ENCODE measurements around the gene CYP4F12. TPM values are rescaled to one million over a fixed set of nuclear protein-coding genes. Genes with fewer than 3 reads are reported as not detected.
A peak's percentile ranks its signal among the peaks of the same experiment; 100 is the strongest.

The CYP4F12 gene
- polyA plus RNA-seq, 1 donor (not counting 4 experiments of a cell fraction or from before 2014, with no cell fraction given): 2.0 TPM

DNA sequence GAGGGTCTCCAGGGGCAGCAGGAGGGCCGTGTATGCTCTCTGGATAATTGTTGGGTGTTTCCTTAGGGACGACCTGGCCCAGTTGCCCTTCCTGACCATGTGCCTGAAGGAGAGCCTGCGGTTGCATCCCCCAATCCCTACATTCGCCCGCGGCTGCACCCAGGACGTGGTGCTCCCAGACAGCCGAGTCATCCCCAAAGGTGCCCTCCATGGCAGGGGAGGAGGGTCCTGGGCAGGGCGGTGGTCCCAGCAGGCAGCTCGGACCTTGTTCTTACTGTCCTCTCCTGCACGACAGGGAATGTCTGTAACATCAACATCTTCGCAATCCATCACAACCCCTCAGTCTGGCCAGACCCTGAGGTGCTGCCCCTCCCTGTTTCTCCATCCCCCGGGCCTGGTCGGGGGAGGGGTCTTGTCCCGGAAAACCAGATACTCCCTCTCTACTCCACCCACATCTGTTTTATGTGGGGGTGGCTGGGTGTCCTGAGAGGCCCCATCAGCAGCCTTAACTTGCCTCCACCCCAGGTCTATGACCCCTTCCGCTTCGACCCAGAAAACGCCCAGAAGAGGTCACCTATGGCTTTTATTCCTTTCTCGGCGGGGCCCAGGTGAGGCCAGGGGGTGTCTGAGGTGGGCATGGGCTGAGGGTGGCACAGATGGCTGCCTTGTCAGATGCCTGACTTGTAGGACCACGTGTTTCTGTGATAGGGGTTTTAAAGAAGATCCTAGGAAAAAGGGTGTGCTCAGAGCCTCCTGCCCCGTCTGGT lies 44.5 kb upstream of the CYP4F12 start:
- Histone ChIP-seq H3K27ac (ENCODE audit: control insufficient read depth, insufficient read depth, low read length) (no peak overlapping the region), H3K4me3 (ENCODE audit: control insufficient read depth in 2 of 3, extremely low read depth in 1 of 3, insufficient read depth in 2 of 3, low read depth in 1 of 3, low read length in 3 of 3) (no peak overlapping the region), H2AFZ (ENCODE audit: control insufficient read depth, low read length) (no peak overlapping the region), H3K9me1 (ENCODE audit: control insufficient read depth, extremely low read depth, insufficient read depth, low read length) (no peaks in the 10 kb centered on the region), H3K9ac (ENCODE audit: control insufficient read depth, extremely low read depth, insufficient read depth, low read length) (no peak overlapping the region), H3K27me3 (ENCODE audit: control insufficient read depth, extremely low read depth, insufficient read depth, low read length) (no peaks in the 10 kb centered on the region), H3K36me3 (ENCODE audit: control insufficient read depth in 2 of 2, extremely low read depth in 1 of 2, insufficient read depth in 2 of 2, low read length in 2 of 2) (no peaks in the 10 kb centered on the region), H3K4me2 (ENCODE audit: control insufficient read depth, extremely low read depth, insufficient read depth, low read depth, low read length) (no peak overlapping the region), H3K4me1 (ENCODE audit: control insufficient read depth, extremely low read depth, insufficient read depth, low read length) (no peaks in the 10 kb centered on the region), H4K20me1 (ENCODE audit: control insufficient read depth, extremely low read depth, insufficient read depth, low read length) (no peaks in the 10 kb centered on the region), H3K9me3 (ENCODE audit: control insufficient read depth, low read depth, low read length) (no peaks in the 10 kb centered on the region), H3K79me2 (ENCODE audit: control insufficient read depth, insufficient read depth, low read length) (no peaks in the 10 kb centered on the region)
- no peak for TF ChIP-seq CTCF (optimal IDR thresholded peaks at IDR 0.05 in 1 of 3, IDR thresholded peaks at IDR 0.05 in 1 of 3, conservative IDR thresholded peaks at IDR 0.05 in 1 of 3; ENCODE audit: extremely low read depth in 1 of 3, insufficient read depth in 2 of 3, low read length in 3 of 3)
- no peak for TF ChIP-seq EZH2 (IDR thresholded peaks at IDR 0.05; ENCODE audit: low read length)
- no peak for FAIRE-seq
- no peak for DNase-seq (ENCODE audit: low read depth, low spot score)
- dilution Hi-C loops (cut with MboI; ENCODE audit: extremely low pct_ligation_motif_present, low sequenced_read_pairs): no loop called here

DNA sequence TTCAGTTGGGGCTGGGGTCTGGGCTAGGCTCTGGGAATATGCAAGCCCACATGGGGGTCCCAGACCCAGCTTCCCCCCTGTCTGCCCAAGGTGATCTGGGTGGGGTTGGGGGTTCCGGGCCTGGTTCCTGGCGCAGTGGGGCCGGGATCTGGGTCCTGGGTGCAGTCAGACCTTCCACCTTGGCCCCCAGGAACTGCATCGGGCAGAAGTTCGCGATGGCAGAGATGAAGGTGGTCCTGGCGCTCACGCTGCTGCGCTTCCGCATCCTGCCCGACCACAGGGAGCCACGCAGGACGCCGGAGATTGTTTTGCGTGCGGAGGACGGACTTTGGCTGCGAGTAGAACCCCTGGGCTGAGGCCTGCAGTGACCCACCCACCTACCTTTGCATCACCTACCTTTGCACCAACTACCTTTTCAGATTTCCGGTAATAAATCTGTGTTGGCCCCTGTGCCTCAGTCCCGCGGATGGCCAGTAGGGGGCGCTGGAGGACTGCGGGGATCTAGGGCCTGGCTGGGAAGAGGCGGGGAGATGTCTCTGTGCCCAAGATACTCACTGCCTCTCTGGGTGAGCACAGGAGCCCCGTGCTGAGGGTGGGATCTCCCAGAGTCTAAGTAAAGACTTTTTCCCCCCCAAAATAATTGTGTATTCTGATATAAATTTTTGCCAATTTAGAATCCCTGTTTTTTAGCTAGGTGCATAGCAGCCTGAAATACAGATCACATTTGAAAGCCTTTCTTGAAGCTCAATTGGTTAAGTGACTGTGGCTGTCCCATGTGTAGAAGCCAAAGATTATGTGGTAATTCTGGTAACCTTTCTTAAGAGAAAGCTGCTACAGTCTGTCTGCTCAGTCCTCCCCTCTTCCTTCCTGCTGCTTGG lies 43.6 kb upstream of the CYP4F12 start:
- TF ChIP-seq EZH2 (IDR thresholded peaks at IDR 0.05; ENCODE audit: low read length) (no peak), CTCF (optimal IDR thresholded peaks at IDR 0.05 in 1 of 3, IDR thresholded peaks at IDR 0.05 in 1 of 3, conservative IDR thresholded peaks at IDR 0.05 in 1 of 3; ENCODE audit: extremely low read depth in 1 of 3, insufficient read depth in 2 of 3, low read length in 3 of 3) (peak; percentile 89 to 96 (median 92))
- FAIRE-seq (peak; percentile 52), DNase-seq (ENCODE audit: low read depth, low spot score) (no peak)
- Histone ChIP-seq H2AFZ (ENCODE audit: control insufficient read depth, low read length) (no peak overlapping the region), H3K36me3 (ENCODE audit: control insufficient read depth in 2 of 2, extremely low read depth in 1 of 2, insufficient read depth in 2 of 2, low read length in 2 of 2) (no peaks in the 10 kb centered on the region), H3K4me3 (ENCODE audit: control insufficient read depth in 2 of 3, extremely low read depth in 1 of 3, insufficient read depth in 2 of 3, low read depth in 1 of 3, low read length in 3 of 3) (no peak overlapping the region), H3K9ac (ENCODE audit: control insufficient read depth, extremely low read depth, insufficient read depth, low read length) (no peak overlapping the region), H3K79me2 (ENCODE audit: control insufficient read depth, insufficient read depth, low read length) (no peaks in the 10 kb centered on the region), H3K9me3 (ENCODE audit: control insufficient read depth, low read depth, low read length) (no peaks in the 10 kb centered on the region), H3K4me1 (ENCODE audit: control insufficient read depth, extremely low read depth, insufficient read depth, low read length) (no peaks in the 10 kb centered on the region), H3K27me3 (ENCODE audit: control insufficient read depth, extremely low read depth, insufficient read depth, low read length) (no peaks in the 10 kb centered on the region), H3K9me1 (ENCODE audit: control insufficient read depth, extremely low read depth, insufficient read depth, low read length) (no peaks in the 10 kb centered on the region), H3K4me2 (ENCODE audit: control insufficient read depth, extremely low read depth, insufficient read depth, low read depth, low read length) (peak overlapping the region; percentile 41), H4K20me1 (ENCODE audit: control insufficient read depth, extremely low read depth, insufficient read depth, low read length) (no peaks in the 10 kb centered on the region), H3K27ac (ENCODE audit: control insufficient read depth, insufficient read depth, low read length) (no peak overlapping the region)
- dilution Hi-C loops (cut with MboI; ENCODE audit: extremely low pct_ligation_motif_present, low sequenced_read_pairs): no loop called here

Measured in keratinocyte (primary cell).